Measurements from ENCODE around the gene KCNK6. TPM values are rescaled to one million over a fixed set of nuclear protein-coding genes. Genes with fewer than 3 reads are reported as not detected.

Gene KCNK6
- 10 to 100 TPM; 13.7 to 19.4 TPM for total RNA-seq

- Mint-ChIP-seq H3K27me3 (no peaks in the 10 kb centered on the region), H3K4me3 (peak within 1 kb of the TSS; percentile 85), H3K4me1 (peaks cover 22% of the 10 kb centered on the region), H3K27ac (peak within 1 kb of the TSS; percentile 15), H3K9me3 (no peaks in the 10 kb centered on the region), H3K36me3 (ENCODE audit: low read depth) (peaks cover 33% of the 10 kb centered on the region)
- ATAC-seq (replicated peaks) = peak; percentile 33
Observed at GRCh38 chr19:38319421-38320258, at the start of gene KCNK6. KCNK6 (plus strand) TSS chr19:38319845; CDS start chr19:38319951, 106 bp downstream.

- peaks cover 19% of the 10 kb centered on the region for H3K4me1 Mint-ChIP-seq
- ATAC-seq (replicated peaks) = no peak
- no peaks in the 10 kb centered on the region for H3K9me3 Mint-ChIP-seq
- no peaks in the 10 kb centered on the region for H3K36me3 Mint-ChIP-seq (ENCODE audit: low read depth)
- no peaks in the 10 kb centered on the region for H3K27me3 Mint-ChIP-seq
- H3K4me3 Mint-ChIP-seq = no peak overlapping the region
- H3K27ac Mint-ChIP-seq = no peak overlapping the region
Observed at GRCh38 chr19:38270587-38271167, 49.0 kb upstream of the KCNK6 start.

GRCh38 chr19:38273499-38273898, 46.1 kb upstream of the KCNK6 start:
- Mint-ChIP-seq H3K36me3 (ENCODE audit: low read depth) (no peaks in the 10 kb centered on the region), H3K27me3 (no peaks in the 10 kb centered on the region), H3K27ac (no peak overlapping the region), H3K4me1 (peaks cover 4% of the 10 kb centered on the region), H3K9me3 (no peaks in the 10 kb centered on the region), H3K4me3 (no peak overlapping the region)
- no peak for ATAC-seq (replicated peaks)

GRCh38 chr19:38274739-38275138, 44.9 kb upstream of the KCNK6 start:
- Mint-ChIP-seq H3K4me1 (peaks cover 4% of the 10 kb centered on the region), H3K4me3 (no peak overlapping the region), H3K9me3 (no peaks in the 10 kb centered on the region), H3K36me3 (ENCODE audit: low read depth) (no peaks in the 10 kb centered on the region), H3K27ac (no peak overlapping the region), H3K27me3 (no peaks in the 10 kb centered on the region)
- no peak for ATAC-seq (replicated peaks)

GRCh38 chr19:38276942-38277517, 42.6 kb upstream of the KCNK6 start:
- Mint-ChIP-seq H3K36me3 (ENCODE audit: low read depth) (no peaks in the 10 kb centered on the region), H3K27ac (no peak overlapping the region), H3K4me1 (peaks cover 8% of the 10 kb centered on the region), H3K9me3 (no peaks in the 10 kb centered on the region), H3K4me3 (no peak overlapping the region), H3K27me3 (no peaks in the 10 kb centered on the region)
- no peak for ATAC-seq (replicated peaks)

GRCh38 chr19:38277549-38277948, 42.1 kb upstream of the KCNK6 start:
- peaks cover 10% of the 10 kb centered on the region for H3K4me1 Mint-ChIP-seq
- no peaks in the 10 kb centered on the region for H3K27me3 Mint-ChIP-seq
- H3K9me3 Mint-ChIP-seq = no peaks in the 10 kb centered on the region
- no peaks in the 10 kb centered on the region for H3K36me3 Mint-ChIP-seq (ENCODE audit: low read depth)
- no peak overlapping the region for H3K27ac Mint-ChIP-seq
- ATAC-seq (replicated peaks) = no peak
- H3K4me3 Mint-ChIP-seq = no peak overlapping the region

GRCh38 chr19:38277969-38278680, 41.5 kb upstream of the KCNK6 start:
- Mint-ChIP-seq H3K4me1 (peaks cover 10% of the 10 kb centered on the region), H3K27me3 (no peaks in the 10 kb centered on the region), H3K9me3 (no peaks in the 10 kb centered on the region), H3K27ac (no peak overlapping the region), H3K4me3 (no peak overlapping the region), H3K36me3 (ENCODE audit: low read depth) (no peaks in the 10 kb centered on the region)
- ATAC-seq (replicated peaks) = no peak

GRCh38 chr19:38278751-38279150, 40.9 kb upstream of the KCNK6 start:
- no peak for ATAC-seq (replicated peaks)

GRCh38 chr19:38280030-38280921, 39.4 kb upstream of the KCNK6 start:
- H3K4me3 Mint-ChIP-seq = no peak overlapping the region
- H3K27me3 Mint-ChIP-seq = no peaks in the 10 kb centered on the region
- peaks cover 7% of the 10 kb centered on the region for H3K36me3 Mint-ChIP-seq (ENCODE audit: low read depth)
- no peak overlapping the region for H3K27ac Mint-ChIP-seq
- no peak for ATAC-seq (replicated peaks)
- H3K9me3 Mint-ChIP-seq = no peaks in the 10 kb centered on the region
- H3K4me1 Mint-ChIP-seq = peaks cover 6% of the 10 kb centered on the region

More at GRCh38 chr19:38278751-38279150, 40.9 kb upstream of the KCNK6 start:
- H3K36me3 Mint-ChIP-seq (ENCODE audit: low read depth) = no peaks in the 10 kb centered on the region
- H3K9me3 Mint-ChIP-seq = no peaks in the 10 kb centered on the region
- H3K27ac Mint-ChIP-seq = no peak overlapping the region
- H3K4me1 Mint-ChIP-seq = peaks cover 6% of the 10 kb centered on the region
- H3K27me3 Mint-ChIP-seq = no peaks in the 10 kb centered on the region
- no peak overlapping the region for H3K4me3 Mint-ChIP-seq

GRCh38 chr19:38281811-38282566, 37.7 kb upstream of the KCNK6 start:
- Mint-ChIP-seq H3K4me3 (peak overlapping the region; percentile 41), H3K27ac (peak overlapping the region; percentile 75), H3K27me3 (no peaks in the 10 kb centered on the region), H3K9me3 (no peaks in the 10 kb centered on the region), H3K36me3 (ENCODE audit: low read depth) (peaks cover 15% of the 10 kb centered on the region), H3K4me1 (peaks cover 6% of the 10 kb centered on the region)
- ATAC-seq (replicated peaks) = peak; percentile 74

- no peak overlapping the region for H3K4me3 Mint-ChIP-seq
- no peaks in the 10 kb centered on the region for H3K27me3 Mint-ChIP-seq
- H3K4me1 Mint-ChIP-seq = peaks cover 6% of the 10 kb centered on the region
- no peak overlapping the region for H3K27ac Mint-ChIP-seq
- ATAC-seq (replicated peaks) = no peak
- H3K9me3 Mint-ChIP-seq = no peaks in the 10 kb centered on the region
- H3K36me3 Mint-ChIP-seq (ENCODE audit: low read depth) = peaks cover 15% of the 10 kb centered on the region
Observed at GRCh38 chr19:38283271-38283670, 36.4 kb upstream of the KCNK6 start.

- peak overlapping the region; percentile 36 for H3K27ac Mint-ChIP-seq
- H3K9me3 Mint-ChIP-seq = no peaks in the 10 kb centered on the region
- H3K4me3 Mint-ChIP-seq = no peak overlapping the region
- no peaks in the 10 kb centered on the region for H3K27me3 Mint-ChIP-seq
- H3K4me1 Mint-ChIP-seq = peaks cover 6% of the 10 kb centered on the region
- no peak for ATAC-seq (replicated peaks)
- peaks cover 15% of the 10 kb centered on the region for H3K36me3 Mint-ChIP-seq (ENCODE audit: low read depth)
Observed at GRCh38 chr19:38284422-38284821, 35.2 kb upstream of the KCNK6 start.

- ATAC-seq (replicated peaks) = no peak
- peaks cover 6% of the 10 kb centered on the region for H3K4me1 Mint-ChIP-seq
Observed at GRCh38 chr19:38285567-38285966, 34.1 kb upstream of the KCNK6 start.

More at GRCh38 chr19:38285567-38285966, 34.1 kb upstream of the KCNK6 start:
- Mint-ChIP-seq H3K27me3 (no peaks in the 10 kb centered on the region), H3K4me3 (no peak overlapping the region), H3K27ac (no peak overlapping the region), H3K36me3 (ENCODE audit: low read depth) (peaks cover 21% of the 10 kb centered on the region), H3K9me3 (no peaks in the 10 kb centered on the region)

Data from activated T-helper 17 cell treated with anti-CD3 and anti-CD28 coated beads, Interleukin-2, amount 50 U/mL, for 72 hours (primary cell).